Right lobe of liver (tissue), 6 donors: ENCODE data around the gene GRB7. TPM values are rescaled to one million over a fixed set of nuclear protein-coding genes. Genes with fewer than 3 reads are reported as not detected.

Source experiments
- ATAC-seq, 4 donors: fragments of 200-7000 bp; cut with Tn5 transposase; one replicate each; pipeline ENCODE4 v1.9.1; 2020; ENCODE audit warnings: mild to moderate bottlenecking in 4 of 4, moderate library complexity in 4 of 4
- DNase-seq, 3 donors: peaks; one replicate each; pipeline ENCODE4 v3.0.0-alpha.2; 2020
- H3K27ac ChIP-seq, 3 donors: fragments of 200-600 bp; one replicate each; pipeline ENCODE4 v1.8.0; 2022
- H3K27me3 ChIP-seq, 2 donors: fragments of 200-600 bp; one replicate each; pipeline ENCODE4 v1.8.0; 2022
- H3K36me3 ChIP-seq, 4 donors: fragments of 200-600 bp; sonication (generic) in 1 of 4; one replicate each; pipeline versions ENCODE4 v1.5.1 to v1.8.0; 2017 to 2022; ENCODE audit warnings: control low read depth in 1 of 4
- H3K4me1 ChIP-seq, 4 donors: fragments of 200-600 bp; sonication (generic) in 1 of 4; one replicate each; pipeline versions ENCODE4 v1.5.1 to v1.8.0; 2017 to 2022; ENCODE audit warnings: control low read depth in 1 of 4
- H3K4me3 ChIP-seq, 3 donors: fragments of 200-600 bp; one replicate each; pipeline ENCODE4 v1.8.0; 2022
- H3K9me3 ChIP-seq, 4 donors: fragments of 200-600 bp; sonication (generic) in 1 of 4; one replicate each; pipeline versions ENCODE4 v1.5.1 to v1.8.0; 2017 to 2022; ENCODE audit warnings: control low read depth in 1 of 4
- POLR2A ChIP-seq: fragments of 450-650 bp; IDR thresholded peaks from one replicate; pipeline ENCODE4 v1.6.1; 2017; ENCODE audit warnings: antibody characterized with exemption, mild to moderate bottlenecking
- WGBS: methylation state at CpG from one replicate; pipeline ENCODE4 v1.1.6; 2018; ENCODE audit warnings: low coverage, low lambda C conversion rate; ENCODE audit not compliant: insufficient coverage; ENCODE audit errors: missing lambda C conversion rate; 5-methylcytosine and 5-hydroxymethylcytosine counted together
- intact Hi-C, 2 donors: fragments of 100-400 bp; cut with DNase I; formaldehyde crosslinking; loops; one replicate each; pipeline versions ENCODE4 v1.11.2 to v1.14.1; 2022
- total RNA-seq, 6 experiments: library from RNA; depleted of rRNA in 2 of 6; stranded (reverse); fragments of >200 nt in 2 of 6; fragmentation: NEBNext Ultra II Directional in 3 of 6; extraction: Animal tissue kit (Norgen Biotek cat#: 25700) in 3 of 6; gene quantifications; one replicate each; pipeline versions ENCODE4 v1.1.0 to v1.2.4, GENCODE V29; 2016 to 2023
- TF ChIP-seq, protein P1 (sequence below), 4 donors: fragments of 200-600 bp in 3 of 4; fragments of 450-650 bp in 1 of 4; IDR thresholded peaks; one replicate each; pipeline versions ENCODE4 v1.5.1 to v1.8.0; 2016 to 2022; ENCODE audit warnings: antibody characterized with exemption in 4 of 4, mild to moderate bottlenecking in 2 of 4
- donor health status: DM: no; HTN: yes; CAD: no.
- donor health status: DM: no; HTN: no; CAD: no.
- donor health status: DM: no; HTN: no; CAD: no.
- donor health status: DM: no; HTN: yes; CAD: no.
- donor health status: DM: no; HTN: yes; CAD: no.

GRB7 gene
- total RNA-seq, 6 experiments from 2014 or later = 2.1 to 10.9 (median 7.5) TPM

GRCh38 chr17:39769974-39770587, 32.3 kb downstream of the GRB7 start:
- Histone ChIP-seq H3K36me3 (no peaks in the 10 kb centered on the region), H3K27me3 (no peaks in the 10 kb centered on the region), H3K4me1 (no peaks in the 10 kb centered on the region), H3K27ac (no peak overlapping the region), H3K9me3 (no peaks in the 10 kb centered on the region), H3K4me3 (no peak overlapping the region)
- ATAC-seq (no peak), DNase-seq (no peak)
- TF ChIP-seq, protein P1, sequence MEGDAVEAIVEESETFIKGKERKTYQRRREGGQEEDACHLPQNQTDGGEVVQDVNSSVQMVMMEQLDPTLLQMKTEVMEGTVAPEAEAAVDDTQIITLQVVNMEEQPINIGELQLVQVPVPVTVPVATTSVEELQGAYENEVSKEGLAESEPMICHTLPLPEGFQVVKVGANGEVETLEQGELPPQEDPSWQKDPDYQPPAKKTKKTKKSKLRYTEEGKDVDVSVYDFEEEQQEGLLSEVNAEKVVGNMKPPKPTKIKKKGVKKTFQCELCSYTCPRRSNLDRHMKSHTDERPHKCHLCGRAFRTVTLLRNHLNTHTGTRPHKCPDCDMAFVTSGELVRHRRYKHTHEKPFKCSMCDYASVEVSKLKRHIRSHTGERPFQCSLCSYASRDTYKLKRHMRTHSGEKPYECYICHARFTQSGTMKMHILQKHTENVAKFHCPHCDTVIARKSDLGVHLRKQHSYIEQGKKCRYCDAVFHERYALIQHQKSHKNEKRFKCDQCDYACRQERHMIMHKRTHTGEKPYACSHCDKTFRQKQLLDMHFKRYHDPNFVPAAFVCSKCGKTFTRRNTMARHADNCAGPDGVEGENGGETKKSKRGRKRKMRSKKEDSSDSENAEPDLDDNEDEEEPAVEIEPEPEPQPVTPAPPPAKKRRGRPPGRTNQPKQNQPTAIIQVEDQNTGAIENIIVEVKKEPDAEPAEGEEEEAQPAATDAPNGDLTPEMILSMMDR (IDR thresholded peaks at IDR 0.05) = no peak
- no peak for TF ChIP-seq POLR2A
- WGBS = 64% methylated on average over 8 of the region's 8 CpGs
- intact Hi-C loops = loop anchor here in 1 of 2 donors (10.0 kb wide), 1 partner anchor 55 kb away; no protein-coding TSS in a partner anchor

GRCh38 chr17:39772415-39772814, 34.7 kb downstream of the GRB7 start:
- no peaks in the 10 kb centered on the region for H3K9me3 ChIP-seq
- TF ChIP-seq, protein P1 (IDR thresholded peaks at IDR 0.05) = no peak
- no peak for TF ChIP-seq POLR2A
- ATAC-seq = no peak
- intact Hi-C loops = no loop called here
- no peak overlapping the region for H3K27ac ChIP-seq
- H3K4me1 ChIP-seq = no peaks in the 10 kb centered on the region
- no peak overlapping the region for H3K4me3 ChIP-seq
- no peak for DNase-seq
- H3K36me3 ChIP-seq = no peaks in the 10 kb centered on the region
- no peaks in the 10 kb centered on the region for H3K27me3 ChIP-seq

- WGBS = 65% methylated on average over 7 of the region's 7 CpGs
- Histone ChIP-seq H3K27ac (no peak overlapping the region), H3K4me1 (no peaks in the 10 kb centered on the region), H3K27me3 (no peaks in the 10 kb centered on the region), H3K4me3 (no peak overlapping the region), H3K9me3 (no peaks in the 10 kb centered on the region), H3K36me3 (no peaks in the 10 kb centered on the region)
- no peak for TF ChIP-seq POLR2A
- TF ChIP-seq, protein P1 (IDR thresholded peaks at IDR 0.05) = no peak
- intact Hi-C loops = no loop called here
- DNase-seq (no peak), ATAC-seq (no peak)
Observed at GRCh38 chr17:39772987-39773934, 35.5 kb downstream of the GRB7 start.

- Histone ChIP-seq H3K4me3 (no peak overlapping the region), H3K9me3 (no peaks in the 10 kb centered on the region), H3K27ac (no peak overlapping the region), H3K4me1 (no peaks in the 10 kb centered on the region), H3K36me3 (no peaks in the 10 kb centered on the region), H3K27me3 (no peaks in the 10 kb centered on the region)
- ATAC-seq = no peak
- intact Hi-C loops = no loop called here
- no peak for DNase-seq
- no peak for TF ChIP-seq POLR2A
- TF ChIP-seq, protein P1 (IDR thresholded peaks at IDR 0.05) = no peak
- 70% methylated on average over 4 of the region's 4 CpGs for WGBS
Observed at GRCh38 chr17:39774047-39774446, 36.3 kb downstream of the GRB7 start.
